ENCODE data around the gene EPX.
A peak's percentile ranks its signal among the peaks of the same experiment; 100 is the strongest.

The EPX gene

GRCh38 chr17:58238147-58238634 lies 45.7 kb downstream of the EPX start, which contains the start of gene LPO:
TSS of gene LPO (plus strand) at chr17:58238584. CDS start at chr17:58242980, 4,396 bp downstream.
- TF ChIP-seq CTCF (conservative IDR thresholded peaks at IDR 0.05; ENCODE audit: control insufficient read depth, insufficient read depth, low read depth, low read length) = no peak

GRCh38 chr17:58239987-58240386 lies 47.5 kb downstream of the EPX start:
- H3K4me3 ChIP-seq (ENCODE audit: control insufficient read depth, low read depth, low read length) = no peak overlapping the region
- DNase-seq (ENCODE audit: low read depth) = no peak
- no peak for TF ChIP-seq CTCF (conservative IDR thresholded peaks at IDR 0.05; ENCODE audit: control insufficient read depth, insufficient read depth, low read depth, low read length)

More at GRCh38 chr17:58238147-58238634, 45.7 kb downstream of the EPX start, which contains the start of gene LPO:
- H3K4me3 ChIP-seq (ENCODE audit: control insufficient read depth, low read depth, low read length) = no peak within 1 kb of the TSS
- DNase-seq (ENCODE audit: low read depth) = no peak

GRCh38 chr17:58242171-58242784 lies 49.8 kb downstream of the EPX start:
- DNase-seq (ENCODE audit: low read depth) = no peak
- TF ChIP-seq CTCF (conservative IDR thresholded peaks at IDR 0.05; ENCODE audit: control insufficient read depth, insufficient read depth, low read depth, low read length) = no peak
- no peak overlapping the region for H3K4me3 ChIP-seq (ENCODE audit: control insufficient read depth, low read depth, low read length)

- DNase-seq (ENCODE audit: low read depth) = no peak
- H3K4me3 ChIP-seq (ENCODE audit: control insufficient read depth, low read depth, low read length) = no peak overlapping the region
- no peak for TF ChIP-seq CTCF (conservative IDR thresholded peaks at IDR 0.05; ENCODE audit: control insufficient read depth, insufficient read depth, low read depth, low read length)
These were observed 52.4 kb downstream of the EPX start for GRCh38 chr17:58244963-58245362.

GRCh38 chr17:58245428-58246103 lies 53.0 kb downstream of the EPX start:
- no peak for TF ChIP-seq CTCF (conservative IDR thresholded peaks at IDR 0.05; ENCODE audit: control insufficient read depth, insufficient read depth, low read depth, low read length)
- H3K4me3 ChIP-seq (ENCODE audit: control insufficient read depth, low read depth, low read length) = no peak overlapping the region
- peak; percentile 8 for DNase-seq (ENCODE audit: low read depth)

- no peak for TF ChIP-seq CTCF (conservative IDR thresholded peaks at IDR 0.05; ENCODE audit: control insufficient read depth, insufficient read depth, low read depth, low read length)
- no peak for DNase-seq (ENCODE audit: low read depth)
- no peak overlapping the region for H3K4me3 ChIP-seq (ENCODE audit: control insufficient read depth, low read depth, low read length)
These were observed 53.7 kb downstream of the EPX start for GRCh38 chr17:58246104-58246740.

Data from fibroblast of mammary gland (primary cell).